Neural progenitor cell (in vitro differentiated cells): ENCODE results near the gene WDR75.

Source experiments
- CTCF ChIP-seq: fragments of 200-600 bp; sonication (generic); IDR thresholded peaks from 2 replicates; pipeline ENCODE4 v1.5.1; 2017; ENCODE audit warnings: antibody characterized with exemption, mild to moderate bottlenecking
- EZH2 ChIP-seq: fragments of 200-600 bp; sonication (generic); IDR thresholded peaks from 2 replicates; pipeline ENCODE4 v1.6.1; 2017; ENCODE audit warnings: antibody characterized with exemption, mild to moderate bottlenecking, moderate library complexity
- EZH2phosphoT487 ChIP-seq: fragments of 200-600 bp; sonication (generic); IDR thresholded peaks from 2 replicates; pipeline ENCODE4 v1.6.1; 2017; ENCODE audit warnings: antibody characterized with exemption

- TF ChIP-seq CTCF (no peak), EZH2 (no peak), EZH2phosphoT487 (no peak)
These were observed 13.4 kb upstream of the WDR75 start for GRCh38 chr2:189427872-189428271.
